ENCODE measurements around the gene NOTCH4. TPM values are rescaled to one million over a fixed set of nuclear protein-coding genes. Genes with fewer than 3 reads are reported as not detected.

The NOTCH4 gene
- total and polyA plus RNA-seq, 9 of the 15 experiments (the other 6 are each of a cell fraction or from before 2014, with no cell fraction given): 0.24 to 4.3 (median 1.7) TPM

GRCh38 chr6:32153564-32154513, 70.0 kb downstream of the NOTCH4 start, which contains the start of gene PPT2 (continued):
- TF ChIP-seq ZNF449 (CRISPR knock-in tag; IDR thresholded peaks at IDR 0.05) (no peak), RB1 (IDR thresholded peaks at IDR 0.05; ENCODE audit: low read depth) (peak; percentile 55), HIVEP1 (CRISPR knock-in tag; IDR thresholded peaks at IDR 0.05) (no peak), RBFOX2 (IDR thresholded peaks at IDR 0.05; ENCODE audit: low read depth, low read length) (peak; percentile 80), STAT6 (CRISPR knock-in tag; IDR thresholded peaks at IDR 0.05) (peak; percentile 90; the same call in 1 of the 2 replicates), KDM1A (IDR thresholded peaks at IDR 0.05) (no peak), ZNF785 (CRISPR knock-in tag; IDR thresholded peaks at IDR 0.05) (no peak), NONO (IDR thresholded peaks at IDR 0.05; ENCODE audit: low read depth in 2 of 2, low read length in 1 of 2) (peak in 1 of 2 experiments; percentile 98; a peak in 2 of 4 replicates), ZNF830 (CRISPR knock-in tag; IDR thresholded peaks at IDR 0.05) (no peak), ZNF512 (tag; IDR thresholded peaks at IDR 0.05) (no peak), STAT5B (CRISPR knock-in tag; IDR thresholded peaks at IDR 0.05) (no peak), CEBPZ (IDR thresholded peaks at IDR 0.05; ENCODE audit: borderline replicate concordance, low read depth, low read length) (no peak), ZBED1 (IDR thresholded peaks at IDR 0.05) (no peak; the same call in 1 of the 2 replicates), ZBTB34 (CRISPR knock-in tag; IDR thresholded peaks at IDR 0.05) (no peak), GATA2 (CRISPR knock-in tag; IDR thresholded peaks at IDR 0.05) (no peak), ZNF146 (CRISPR knock-in tag; IDR thresholded peaks at IDR 0.05; ENCODE audit: unreplicated experiment) (no peak), PML (IDR thresholded peaks at IDR 0.05; ENCODE audit: low read length) (no peak)

Data from K562 (cell line).